HepG2 (cell line): ENCODE data around the gene NEURL4. TPM values are rescaled to one million over a fixed set of nuclear protein-coding genes. Genes with fewer than 3 reads are reported as not detected.

ENCODE experiments used
- ARNT ChIP-seq: fragments of 450-650 bp; IDR thresholded peaks from 2 replicates; pipeline ENCODE4 v1.6.1; 2017
- EEA1 ChIP-seq: sonication (generic); formaldehyde crosslinking; IDR thresholded peaks from 2 replicates; pipeline ENCODE4 v1.5.1; 2020; ENCODE audit warnings: mild to moderate bottlenecking, missing genetic modification reagents, borderline replicate concordance
- JDP2 ChIP-seq: sonication (generic); formaldehyde crosslinking; IDR thresholded peaks from 2 replicates; pipeline ENCODE4 v1.8.1; 2022; ENCODE audit warnings: missing genetic modification reagents, borderline replicate concordance
- MED1 ChIP-seq: sonication (generic); formaldehyde crosslinking; IDR thresholded peaks from 2 replicates; pipeline ENCODE4 v1.4.0; 2020; ENCODE audit warnings: missing genetic modification reagents
- MED8 ChIP-seq: sonication (generic); formaldehyde crosslinking; IDR thresholded peaks from 2 replicates; pipeline ENCODE4 v1.8.1; 2023; ENCODE audit warnings: mild to moderate bottlenecking, missing genetic modification reagents; ENCODE audit not compliant: insufficient replicate concordance
- NFE2 ChIP-seq: sonication (generic); formaldehyde crosslinking; IDR thresholded peaks from 2 replicates; pipeline ENCODE4 v1.4.0; 2020; ENCODE audit warnings: missing genetic modification reagents
- NR2C2 ChIP-seq: sonication (generic); formaldehyde crosslinking; IDR thresholded peaks from 2 replicates; pipeline ENCODE4 v1.4.0; 2020; ENCODE audit warnings: missing genetic modification reagents, mild to moderate bottlenecking, moderate library complexity, borderline replicate concordance
- PHF21A ChIP-seq: sonication (generic); formaldehyde crosslinking; IDR thresholded peaks from 2 replicates; pipeline ENCODE4 v1.5.0; 2020; ENCODE audit warnings: mild to moderate bottlenecking, missing genetic modification reagents
- PRMT3 ChIP-seq: sonication (generic); formaldehyde crosslinking; IDR thresholded peaks from 2 replicates; pipeline ENCODE4 v1.8.1; 2022; ENCODE audit warnings: low read depth, mild to moderate bottlenecking, moderate library complexity, missing genetic modification reagents, borderline replicate concordance
- PTBP1 ChIP-seq: fragments of 200-400 bp; formaldehyde crosslinking; IDR thresholded peaks from 2 replicates; pipeline ENCODE4 v1.6.1; 2018; ENCODE audit warnings: low read length, low read depth; ENCODE audit not compliant: poor library complexity, severe bottlenecking
- REPIN1 ChIP-seq: sonication (generic); formaldehyde crosslinking; IDR thresholded peaks from 2 replicates; pipeline ENCODE4 v1.8.0; 2022; ENCODE audit warnings: missing genetic modification reagents, low read depth, mild to moderate bottlenecking, borderline replicate concordance
- SRSF9 ChIP-seq: fragments of 200-400 bp; formaldehyde crosslinking; IDR thresholded peaks from 2 replicates; pipeline ENCODE4 v1.6.1; 2018; ENCODE audit warnings: borderline replicate concordance, mild to moderate bottlenecking, low read depth, low read length; ENCODE audit not compliant: insufficient read depth, poor library complexity, severe bottlenecking
- TP53 ChIP-seq: sonication (generic); formaldehyde crosslinking; conservative IDR thresholded peaks from 2 replicates; pipeline ENCODE4 v1.4.0; 2020; ENCODE audit warnings: missing genetic modification reagents
- ZIK1 ChIP-seq: sonication (generic); formaldehyde crosslinking; IDR thresholded peaks from 2 replicates; pipeline ENCODE4 v1.5.0; 2020; ENCODE audit warnings: mild to moderate bottlenecking, low read depth, missing genetic modification reagents, borderline replicate concordance
- ZNF10 ChIP-seq: sonication (generic); formaldehyde crosslinking; IDR thresholded peaks from 2 replicates; pipeline ENCODE4 v1.4.0; 2020; ENCODE audit warnings: mild to moderate bottlenecking, low read depth, missing genetic modification reagents, borderline replicate concordance
- ZNF12 ChIP-seq: sonication (generic); formaldehyde crosslinking; IDR thresholded peaks from 2 replicates; pipeline ENCODE4 v1.5.0; 2020; ENCODE audit warnings: missing genetic modification reagents
- ZNF121 ChIP-seq: sonication (generic); formaldehyde crosslinking; IDR thresholded peaks from 2 replicates; pipeline ENCODE4 v1.5.0; 2020; ENCODE audit warnings: mild to moderate bottlenecking, missing genetic modification reagents
- ZNF136 ChIP-seq: sonication (generic); formaldehyde crosslinking; IDR thresholded peaks from 2 replicates; pipeline ENCODE4 v1.8.1; 2022; ENCODE audit warnings: low read depth, mild to moderate bottlenecking, moderate library complexity, missing genetic modification reagents
- ZNF143 ChIP-seq: sonication (generic); formaldehyde crosslinking; IDR thresholded peaks from 2 replicates; pipeline ENCODE4 v1.4.0; 2020; ENCODE audit warnings: missing genetic modification reagents
- ZNF296 ChIP-seq: sonication (generic); formaldehyde crosslinking; conservative IDR thresholded peaks from 2 replicates; pipeline ENCODE4 v1.5.0; 2020; ENCODE audit warnings: mild to moderate bottlenecking, missing genetic modification reagents
- ZNF788 ChIP-seq: sonication (generic); formaldehyde crosslinking; IDR thresholded peaks from 2 replicates; pipeline ENCODE4 v1.5.0; 2020; ENCODE audit warnings: mild to moderate bottlenecking, missing genetic modification reagents, borderline replicate concordance
- polyA plus RNA-seq, 8 experiments: library from polyadenylated mRNA; depleted of rRNA in 3 of 8; stranded (reverse) in 7 of 8; unstranded in 1 of 8; fragments of >200 nt; fragmentation: Illumina TruSeq in 4 of 8; extraction: Trizol in 4 of 8; gene quantifications; 2 replicates each; pipeline versions ENCODE4 v1.2.1 to v1.2.3, GENCODE V29; 2011 to 2016; ENCODE audit warnings: low read depth in 4 of 8, missing spikeins in 1 of 8, mixed read lengths in 1 of 8; ENCODE audit not compliant: insufficient read depth in 1 of 8
- total RNA-seq, 5 experiments: library from RNA; depleted of rRNA; stranded (reverse); fragments of >200 nt; fragmentation: Illumina TruSeq; extraction: Trizol; gene quantifications; 2 replicates each; pipeline ENCODE4 v1.2.3, GENCODE V29; 2016; ENCODE audit warnings: low read depth in 1 of 5
- TF ChIP-seq, protein P1 (sequence below): sonication (generic); formaldehyde crosslinking; IDR thresholded peaks from 2 replicates; pipeline ENCODE4 v1.4.0; 2020; ENCODE audit warnings: missing genetic modification reagents, borderline replicate concordance
- TF ChIP-seq, protein P2 (sequence below): sonication (generic); formaldehyde crosslinking; IDR thresholded peaks from 2 replicates; pipeline ENCODE4 v1.4.0; 2020; ENCODE audit warnings: missing genetic modification reagents, mild to moderate bottlenecking, borderline replicate concordance
- TF ChIP-seq, protein P3 (sequence below): sonication (generic); formaldehyde crosslinking; conservative IDR thresholded peaks from 2 replicates; pipeline ENCODE4 v1.4.0; 2020; ENCODE audit warnings: missing genetic modification reagents

NEURL4 gene
- total and polyA plus RNA-seq, 2 of the 13 experiments (the other 11 are each of a cell fraction or from before 2014, with no cell fraction given) = 14.8 to 15.7 TPM

DNA sequence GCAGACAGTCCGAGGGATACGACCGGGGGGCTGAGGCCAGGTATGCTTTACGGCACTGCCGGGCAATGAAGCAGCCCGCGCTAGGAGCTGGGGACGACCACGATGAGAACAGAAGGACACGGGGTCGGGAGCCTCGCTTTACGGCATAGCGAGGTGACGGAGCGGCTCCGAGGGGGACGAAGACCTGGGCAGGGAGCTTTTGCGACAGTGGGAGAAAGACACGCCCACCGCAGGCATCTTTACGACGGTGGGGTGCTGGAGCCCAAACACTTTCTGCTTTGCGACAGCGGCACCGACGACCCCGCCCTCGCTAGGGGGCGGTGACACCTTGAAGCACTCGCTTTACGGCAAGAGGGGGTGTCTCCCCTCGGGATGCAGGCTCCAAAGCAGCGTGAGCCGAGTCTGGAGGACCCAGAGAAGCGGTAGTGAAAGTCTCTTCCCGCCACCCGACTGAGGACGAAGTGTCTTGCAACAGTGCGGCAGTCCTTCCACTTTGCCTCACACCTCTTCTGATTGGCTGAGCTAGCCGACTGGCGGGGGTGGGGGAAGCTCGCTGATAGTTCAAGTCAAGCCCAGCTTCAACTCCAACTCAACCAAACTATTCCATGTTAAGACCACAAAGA lies 350 bp upstream of the NEURL4 start (continued):
- no peak for TF ChIP-seq ZNF10
- TF ChIP-seq ZNF12 = 0 out of 2 replicates have a peak, but pooled peaks have one; percentile 37
- TF ChIP-seq ZIK1 (CRISPR knock-in tag) = 0 out of 2 replicates have a peak, but pooled peaks have one; percentile 40
- TF ChIP-seq ZNF121 (CRISPR knock-in tag) = no peak
- TF ChIP-seq MED1 (CRISPR knock-in tag) = peak; percentile 74
- TF ChIP-seq MED8 (CRISPR knock-in tag) = peak; percentile 5
- TF ChIP-seq ZNF296 (CRISPR knock-in tag) = no peak
- TF ChIP-seq, protein P1, sequence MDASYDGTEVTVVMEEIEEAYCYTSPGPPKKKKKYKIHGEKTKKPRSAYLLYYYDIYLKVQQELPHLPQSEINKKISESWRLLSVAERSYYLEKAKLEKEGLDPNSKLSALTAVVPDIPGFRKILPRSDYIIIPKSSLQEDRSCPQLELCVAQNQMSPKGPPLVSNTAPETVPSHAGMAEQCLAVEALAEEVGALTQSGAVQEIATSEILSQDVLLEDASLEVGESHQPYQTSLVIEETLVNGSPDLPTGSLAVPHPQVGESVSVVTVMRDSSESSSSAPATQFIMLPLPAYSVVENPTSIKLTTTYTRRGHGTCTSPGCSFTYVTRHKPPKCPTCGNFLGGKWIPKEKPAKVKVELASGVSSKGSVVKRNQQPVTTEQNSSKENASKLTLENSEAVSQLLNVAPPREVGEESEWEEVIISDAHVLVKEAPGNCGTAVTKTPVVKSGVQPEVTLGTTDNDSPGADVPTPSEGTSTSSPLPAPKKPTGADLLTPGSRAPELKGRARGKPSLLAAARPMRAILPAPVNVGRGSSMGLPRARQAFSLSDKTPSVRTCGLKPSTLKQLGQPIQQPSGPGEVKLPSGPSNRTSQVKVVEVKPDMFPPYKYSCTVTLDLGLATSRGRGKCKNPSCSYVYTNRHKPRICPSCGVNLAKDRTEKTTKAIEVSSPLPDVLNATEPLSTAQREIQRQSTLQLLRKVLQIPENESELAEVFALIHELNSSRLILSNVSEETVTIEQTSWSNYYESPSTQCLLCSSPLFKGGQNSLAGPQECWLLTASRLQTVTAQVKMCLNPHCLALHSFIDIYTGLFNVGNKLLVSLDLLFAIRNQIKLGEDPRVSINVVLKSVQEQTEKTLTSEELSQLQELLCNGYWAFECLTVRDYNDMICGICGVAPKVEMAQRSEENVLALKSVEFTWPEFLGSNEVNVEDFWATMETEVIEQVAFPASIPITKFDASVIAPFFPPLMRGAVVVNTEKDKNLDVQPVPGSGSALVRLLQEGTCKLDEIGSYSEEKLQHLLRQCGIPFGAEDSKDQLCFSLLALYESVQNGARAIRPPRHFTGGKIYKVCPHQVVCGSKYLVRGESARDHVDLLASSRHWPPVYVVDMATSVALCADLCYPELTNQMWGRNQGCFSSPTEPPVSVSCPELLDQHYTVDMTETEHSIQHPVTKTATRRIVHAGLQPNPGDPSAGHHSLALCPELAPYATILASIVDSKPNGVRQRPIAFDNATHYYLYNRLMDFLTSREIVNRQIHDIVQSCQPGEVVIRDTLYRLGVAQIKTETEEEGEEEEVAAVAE (CRISPR knock-in tag) = no peak; the same call in none of the 2 replicates
- no peak; the same call in 1 of the 2 replicates for TF ChIP-seq REPIN1 (CRISPR knock-in tag)
- peak; percentile 84; the same call in 1 of the 2 replicates for TF ChIP-seq ZNF788
- TF ChIP-seq ZNF136 (CRISPR knock-in tag) = no peak
- peak; percentile 69 for TF ChIP-seq ZNF143
- no peak for TF ChIP-seq SRSF9
- TF ChIP-seq JDP2 = no peak
- peak; percentile 95 for TF ChIP-seq NR2C2 (CRISPR knock-in tag)
- TF ChIP-seq, protein P2, sequence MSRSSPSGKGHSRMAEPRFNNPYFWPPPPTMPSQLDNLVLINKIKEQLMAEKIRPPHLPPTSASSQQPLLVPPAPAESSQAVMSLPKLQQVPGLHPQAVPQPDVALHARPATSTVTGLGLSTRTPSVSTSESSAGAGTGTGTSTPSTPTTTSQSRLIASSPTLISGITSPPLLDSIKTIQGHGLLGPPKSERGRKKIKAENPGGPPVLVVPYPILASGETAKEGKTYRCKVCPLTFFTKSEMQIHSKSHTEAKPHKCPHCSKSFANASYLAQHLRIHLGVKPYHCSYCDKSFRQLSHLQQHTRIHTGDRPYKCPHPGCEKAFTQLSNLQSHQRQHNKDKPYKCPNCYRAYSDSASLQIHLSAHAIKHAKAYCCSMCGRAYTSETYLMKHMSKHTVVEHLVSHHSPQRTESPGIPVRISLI (CRISPR knock-in tag) = peak; percentile 25; the same call in 1 of the 2 replicates
- TF ChIP-seq EEA1 (CRISPR knock-in tag) = no peak
- TF ChIP-seq PHF21A (CRISPR knock-in tag) = peak; percentile 94
- TF ChIP-seq ARNT = no peak
- no peak for TF ChIP-seq TP53 (CRISPR knock-in tag)
- TF ChIP-seq NFE2 (CRISPR knock-in tag) = no peak
- no peak for TF ChIP-seq PTBP1
- TF ChIP-seq, protein P3, sequence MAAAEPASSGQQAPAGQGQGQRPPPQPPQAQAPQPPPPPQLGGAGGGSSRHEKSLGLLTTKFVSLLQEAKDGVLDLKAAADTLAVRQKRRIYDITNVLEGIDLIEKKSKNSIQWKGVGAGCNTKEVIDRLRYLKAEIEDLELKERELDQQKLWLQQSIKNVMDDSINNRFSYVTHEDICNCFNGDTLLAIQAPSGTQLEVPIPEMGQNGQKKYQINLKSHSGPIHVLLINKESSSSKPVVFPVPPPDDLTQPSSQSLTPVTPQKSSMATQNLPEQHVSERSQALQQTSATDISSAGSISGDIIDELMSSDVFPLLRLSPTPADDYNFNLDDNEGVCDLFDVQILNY (CRISPR knock-in tag) = no peak
- TF ChIP-seq PRMT3 (CRISPR knock-in tag) = no peak
